ENCODE results near the gene CCDC30. TPM values are rescaled to one million over a fixed set of nuclear protein-coding genes. Genes with fewer than 3 reads are reported as not detected.

CCDC30 gene
- total RNA-seq, 1 donor from 2014 or later = 0.79 TPM

DNA sequence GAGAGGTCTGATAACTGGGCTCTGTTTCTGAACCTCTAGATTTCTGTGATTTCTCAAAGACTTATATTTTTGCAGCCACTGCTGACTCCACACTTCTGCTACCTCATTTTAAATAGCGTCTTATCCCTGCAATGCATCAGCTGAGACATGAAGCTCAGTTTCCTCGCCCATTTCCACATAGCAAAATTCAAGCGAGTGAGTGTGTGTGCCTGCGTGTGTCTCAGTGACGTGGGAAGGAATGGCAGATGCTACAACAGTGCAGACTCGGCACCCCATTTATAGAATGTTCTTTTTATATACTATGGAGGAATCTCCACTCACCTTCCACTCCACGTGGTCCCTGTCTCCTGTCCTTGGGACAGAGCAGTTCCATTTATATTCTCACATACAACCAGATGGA, 43.0 kb upstream of the CCDC30 start:
- Histone ChIP-seq H3K36me3 (ENCODE audit: control insufficient read depth, insufficient read depth, low read length) (no peaks in the 10 kb centered on the region), H3K27me3 (ENCODE audit: control insufficient read depth, insufficient read depth, low read length) (peaks cover 5% of the 10 kb centered on the region), H3K4me3 (ENCODE audit: low read depth, low read length) (no peak overlapping the region)
- FAIRE-seq (no peak), DNase-seq (ENCODE audit: low read depth) (no peak)
- TF ChIP-seq, protein P1, sequence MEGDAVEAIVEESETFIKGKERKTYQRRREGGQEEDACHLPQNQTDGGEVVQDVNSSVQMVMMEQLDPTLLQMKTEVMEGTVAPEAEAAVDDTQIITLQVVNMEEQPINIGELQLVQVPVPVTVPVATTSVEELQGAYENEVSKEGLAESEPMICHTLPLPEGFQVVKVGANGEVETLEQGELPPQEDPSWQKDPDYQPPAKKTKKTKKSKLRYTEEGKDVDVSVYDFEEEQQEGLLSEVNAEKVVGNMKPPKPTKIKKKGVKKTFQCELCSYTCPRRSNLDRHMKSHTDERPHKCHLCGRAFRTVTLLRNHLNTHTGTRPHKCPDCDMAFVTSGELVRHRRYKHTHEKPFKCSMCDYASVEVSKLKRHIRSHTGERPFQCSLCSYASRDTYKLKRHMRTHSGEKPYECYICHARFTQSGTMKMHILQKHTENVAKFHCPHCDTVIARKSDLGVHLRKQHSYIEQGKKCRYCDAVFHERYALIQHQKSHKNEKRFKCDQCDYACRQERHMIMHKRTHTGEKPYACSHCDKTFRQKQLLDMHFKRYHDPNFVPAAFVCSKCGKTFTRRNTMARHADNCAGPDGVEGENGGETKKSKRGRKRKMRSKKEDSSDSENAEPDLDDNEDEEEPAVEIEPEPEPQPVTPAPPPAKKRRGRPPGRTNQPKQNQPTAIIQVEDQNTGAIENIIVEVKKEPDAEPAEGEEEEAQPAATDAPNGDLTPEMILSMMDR (IDR thresholded peaks at IDR 0.05; ENCODE audit: insufficient read depth, low read length, severe bottlenecking) = no peak

DNA sequence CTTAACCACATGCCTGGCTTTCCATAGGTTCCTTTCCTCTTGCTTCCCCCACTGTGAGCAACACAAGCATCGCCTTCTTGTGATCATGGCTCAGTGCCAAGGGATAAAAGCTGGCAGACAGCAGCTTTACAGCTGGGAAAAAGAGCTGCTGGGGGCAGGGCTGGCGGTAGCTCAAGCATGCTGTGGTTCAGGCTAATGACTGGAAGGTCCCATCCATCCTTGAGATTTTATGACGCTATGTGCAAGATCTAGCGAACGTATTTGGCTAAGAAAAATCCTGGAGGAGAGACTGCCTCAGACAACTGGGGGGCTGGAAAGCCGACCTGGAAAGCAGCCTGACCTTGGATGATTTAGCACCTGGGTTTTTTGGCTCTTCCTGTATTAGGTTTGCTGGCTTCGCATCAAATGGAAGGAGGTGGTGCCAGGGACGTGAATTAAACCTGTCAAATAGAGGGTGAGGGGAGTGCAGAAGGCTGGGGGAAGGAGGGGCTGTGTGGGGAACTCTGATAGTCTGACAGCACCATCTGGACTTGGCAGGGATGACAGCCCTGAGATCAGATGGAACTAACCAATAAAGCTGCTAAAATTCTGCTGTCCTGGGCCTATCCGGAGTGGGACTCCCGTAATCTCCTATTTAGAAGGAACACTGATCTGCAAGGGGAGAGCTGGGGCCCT, 42.0 kb upstream of the CCDC30 start:
- FAIRE-seq (no peak), DNase-seq (ENCODE audit: low read depth) (peak; percentile 21)
- Histone ChIP-seq H3K4me3 (ENCODE audit: low read depth, low read length) (no peak overlapping the region), H3K36me3 (ENCODE audit: control insufficient read depth, insufficient read depth, low read length) (no peaks in the 10 kb centered on the region), H3K27me3 (ENCODE audit: control insufficient read depth, insufficient read depth, low read length) (peaks cover 1% of the 10 kb centered on the region)
- TF ChIP-seq, protein P1 (IDR thresholded peaks at IDR 0.05; ENCODE audit: insufficient read depth, low read length, severe bottlenecking) = no peak

GRCh38 chr1:42422737-42423136, 40.3 kb upstream of the CCDC30 start:
- TF ChIP-seq, protein P1 (IDR thresholded peaks at IDR 0.05; ENCODE audit: insufficient read depth, low read length, severe bottlenecking) = no peak
- Histone ChIP-seq H3K27me3 (ENCODE audit: control insufficient read depth, insufficient read depth, low read length) (peaks cover 1% of the 10 kb centered on the region), H3K4me3 (ENCODE audit: low read depth, low read length) (no peak overlapping the region), H3K36me3 (ENCODE audit: control insufficient read depth, insufficient read depth, low read length) (no peaks in the 10 kb centered on the region)
- DNase-seq (ENCODE audit: low read depth) (no peak), FAIRE-seq (no peak)

DNA sequence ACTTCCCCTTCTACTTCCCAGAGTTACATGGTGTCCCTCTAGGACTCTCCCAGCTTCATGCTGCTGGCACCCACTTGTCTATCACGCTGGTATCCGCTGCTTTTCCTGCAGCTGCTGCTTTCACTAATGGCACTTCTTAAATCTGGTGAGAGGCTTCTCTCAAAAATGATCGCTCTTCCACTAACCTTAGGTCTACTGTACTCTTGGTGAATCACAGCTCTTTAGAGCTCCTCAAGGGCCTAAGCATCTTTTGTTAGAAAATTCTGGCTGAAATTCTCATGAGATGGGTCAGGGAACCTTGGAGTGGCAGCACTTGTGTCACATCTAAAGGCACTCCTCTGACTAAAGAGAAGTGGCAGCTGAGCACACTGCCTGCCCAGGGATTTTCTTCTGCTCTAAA, 39.4 kb upstream of the CCDC30 start:
- TF ChIP-seq, protein P1 (IDR thresholded peaks at IDR 0.05; ENCODE audit: insufficient read depth, low read length, severe bottlenecking) = no peak
- Histone ChIP-seq H3K27me3 (ENCODE audit: control insufficient read depth, insufficient read depth, low read length) (peaks cover 1% of the 10 kb centered on the region), H3K36me3 (ENCODE audit: control insufficient read depth, insufficient read depth, low read length) (no peaks in the 10 kb centered on the region), H3K4me3 (ENCODE audit: low read depth, low read length) (no peak overlapping the region)
- DNase-seq (ENCODE audit: low read depth) (no peak), FAIRE-seq (no peak)

- Histone ChIP-seq H3K4me3 (ENCODE audit: low read depth, low read length) (no peak overlapping the region), H3K27me3 (ENCODE audit: control insufficient read depth, insufficient read depth, low read length) (peaks cover 1% of the 10 kb centered on the region), H3K36me3 (ENCODE audit: control insufficient read depth, insufficient read depth, low read length) (no peaks in the 10 kb centered on the region)
- DNase-seq (ENCODE audit: low read depth) (no peak), FAIRE-seq (no peak)
- TF ChIP-seq, protein P1 (IDR thresholded peaks at IDR 0.05; ENCODE audit: insufficient read depth, low read length, severe bottlenecking) = no peak
Measured at GRCh38 chr1:42424201-42424600, 38.9 kb upstream of the CCDC30 start.

- FAIRE-seq (no peak), DNase-seq (ENCODE audit: low read depth) (peak; percentile 19)
- TF ChIP-seq, protein P1 (IDR thresholded peaks at IDR 0.05; ENCODE audit: insufficient read depth, low read length, severe bottlenecking) = no peak
- no peak overlapping the region for H3K4me3 ChIP-seq (ENCODE audit: low read depth, low read length)
- H3K36me3 ChIP-seq (ENCODE audit: control insufficient read depth, insufficient read depth, low read length) = no peaks in the 10 kb centered on the region
- no peaks in the 10 kb centered on the region for H3K27me3 ChIP-seq (ENCODE audit: control insufficient read depth, insufficient read depth, low read length)
Measured at GRCh38 chr1:42427240-42427639, 35.8 kb upstream of the CCDC30 start.
